Cerebellar nuclear complex (tissue), 1 donor: ENCODE measurements around the gene HUS1.
"Not testable (repeated sequence)": the region's sequence is repeated elsewhere in the genome, so short reads cannot be mapped to it uniquely, and the experiment has no call there.

Experiments
- DNase-seq, 2 experiments: peaks; one replicate each; lab custom pipeline; 2025; lab: John Stamatoyannopoulos, UW

The HUS1 gene

GRCh38 chr7:47979145-47979831 lies at the start of gene HUS1:
Gene HUS1 (minus strand): TSS chr7:47979615. CDS start chr7:47979519, 96 bp downstream.
- peak in 1 of 2 experiments; percentile 1 for DNase-seq

DNA sequence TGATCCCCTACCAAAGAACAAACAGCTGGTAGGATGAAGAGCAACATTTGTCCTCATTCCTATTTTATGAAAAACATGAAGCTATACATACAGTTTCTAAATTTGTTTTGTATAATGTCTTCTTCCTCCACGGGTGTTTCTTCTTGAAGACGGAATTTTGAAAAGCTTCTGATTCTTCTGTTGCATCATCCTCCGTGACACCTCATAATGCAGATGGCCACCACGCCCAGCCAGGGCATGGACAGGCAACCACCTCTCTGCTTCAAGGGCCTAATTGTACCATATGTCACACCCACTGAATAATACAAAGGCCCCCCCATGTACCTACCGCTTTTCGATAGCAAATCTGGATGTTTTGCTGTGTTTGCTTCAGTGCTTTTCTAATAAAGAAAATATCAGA lies 49.5 kb upstream of the HUS1 start, which contains the start of gene SUN3:
Gene SUN3 (minus strand): TSS at position 170 of the 400 bp plus-strand sequence. CDS start 169 bp downstream, at position 1.
- DNase-seq, result no peak

DNA sequence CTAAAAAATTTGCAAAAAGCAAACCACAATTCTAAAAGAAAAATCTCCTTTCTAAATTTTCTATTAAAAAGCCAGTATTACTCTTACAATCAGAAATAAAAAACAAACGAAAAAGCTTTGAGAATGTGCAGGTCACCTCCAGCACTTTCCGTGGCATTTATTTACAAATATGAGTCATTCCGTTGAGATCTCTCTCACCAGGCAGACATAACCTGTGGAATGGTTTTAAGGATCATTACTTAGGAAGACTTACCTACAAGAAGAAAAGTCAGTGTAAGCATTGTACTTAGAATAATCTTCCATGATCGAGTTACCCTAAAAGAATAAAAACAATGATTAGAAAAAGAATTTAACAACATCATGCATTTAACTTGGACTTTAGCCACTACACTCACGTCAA lies 46.2 kb upstream of the HUS1 start:
- no peak for DNase-seq

- DNase-seq, result no peak
Measured at GRCh38 chr7:48017674-48018073, 38.3 kb upstream of the HUS1 start.

GRCh38 chr7:48016641-48017040 lies 37.2 kb upstream of the HUS1 start:
- DNase-seq, result no peak

- DNase-seq, result no peak
Measured at GRCh38 chr7:48011951-48012350, 32.5 kb upstream of the HUS1 start.

GRCh38 chr7:48011323-48011722 lies 31.9 kb upstream of the HUS1 start:
- no peak for DNase-seq

- DNase-seq, result no peak
Measured at GRCh38 chr7:48009954-48010353, 30.5 kb upstream of the HUS1 start.

DNA sequence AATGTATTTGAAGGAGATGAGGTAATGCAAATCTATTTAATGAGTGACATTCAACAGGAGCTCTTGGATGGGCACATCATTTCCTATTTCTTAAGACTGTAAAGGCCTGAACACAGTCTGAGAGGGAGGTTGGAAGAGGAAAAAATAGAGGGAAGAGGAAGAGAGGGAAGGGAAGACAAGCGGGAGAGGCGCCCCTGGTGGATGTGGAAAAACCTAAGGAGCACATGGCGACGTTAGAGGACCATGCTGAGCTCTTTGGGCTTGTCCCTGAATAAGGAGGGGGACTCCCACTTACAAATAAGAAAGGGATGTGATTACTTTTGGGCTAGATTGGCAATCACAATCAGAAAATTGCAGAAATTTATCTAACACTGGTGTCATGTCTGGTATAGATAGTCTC lies 29.8 kb upstream of the HUS1 start:
- DNase-seq, result no peak

DNA sequence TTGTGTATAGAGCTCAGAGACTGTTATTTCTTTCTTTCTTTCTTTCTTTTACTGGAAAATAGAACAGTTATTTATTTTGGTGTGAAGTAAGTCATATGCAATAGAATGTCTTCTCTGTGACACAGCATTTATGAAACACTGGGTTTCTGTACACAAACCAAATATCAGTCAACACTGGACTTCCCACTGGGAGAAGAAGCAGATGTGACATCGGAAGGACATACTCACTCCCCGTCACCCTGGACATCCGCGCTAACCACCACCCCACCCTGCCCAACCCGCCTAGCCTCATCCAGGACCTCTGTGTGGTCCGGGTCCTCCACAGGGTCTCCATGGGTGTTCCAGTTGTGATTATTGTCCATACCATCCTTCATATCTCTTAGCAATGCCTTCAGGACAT lies 27.5 kb upstream of the HUS1 start:
- no peak for DNase-seq

GRCh38 chr7:48004638-48005037 lies 25.2 kb upstream of the HUS1 start:
- no peak for DNase-seq

GRCh38 chr7:48004032-48004431 lies 24.6 kb upstream of the HUS1 start:
- no peak for DNase-seq

GRCh38 chr7:48000164-48000563 lies 20.7 kb upstream of the HUS1 start:
- not testable (repeated sequence) for DNase-seq

DNA sequence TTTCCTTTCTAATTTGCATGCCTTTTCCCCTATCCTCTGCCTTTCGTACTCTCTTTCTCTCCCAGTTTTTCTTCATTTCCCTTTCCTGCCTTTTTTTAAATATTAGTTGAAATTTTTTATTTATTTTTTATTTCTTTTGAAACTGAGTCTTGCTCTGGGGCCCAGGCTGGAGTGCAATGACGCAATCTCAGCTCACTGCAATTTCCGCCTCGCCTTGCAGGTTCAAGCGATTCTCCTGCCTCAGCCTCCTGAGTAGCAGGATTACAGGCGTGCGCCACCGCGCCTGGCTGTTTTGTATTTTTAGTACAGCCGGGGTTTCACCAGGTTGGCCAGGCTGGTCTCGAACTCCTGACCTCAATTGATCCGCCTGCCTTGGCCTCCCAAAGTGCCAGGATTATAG lies 20.0 kb upstream of the HUS1 start:
- DNase-seq, result no peak

GRCh38 chr7:47992446-47992845 lies 13.0 kb upstream of the HUS1 start:
- DNase-seq, result no peak

GRCh38 chr7:47991741-47992311 lies 12.4 kb upstream of the HUS1 start:
- DNase-seq, result no peak

- no peak for DNase-seq
Measured at GRCh38 chr7:47991270-47991669, 11.9 kb upstream of the HUS1 start.

GRCh38 chr7:47990592-47990991 lies 11.2 kb upstream of the HUS1 start:
- no peak for DNase-seq

- DNase-seq, result not testable (repeated sequence)
Measured at GRCh38 chr7:47989607-47990400, 10.4 kb upstream of the HUS1 start.

- DNase-seq, result no peak
Measured at GRCh38 chr7:47988496-47989386, 9.3 kb upstream of the HUS1 start.

- no peak for DNase-seq
Measured at GRCh38 chr7:47982610-47983009, 3.2 kb upstream of the HUS1 start.

DNA sequence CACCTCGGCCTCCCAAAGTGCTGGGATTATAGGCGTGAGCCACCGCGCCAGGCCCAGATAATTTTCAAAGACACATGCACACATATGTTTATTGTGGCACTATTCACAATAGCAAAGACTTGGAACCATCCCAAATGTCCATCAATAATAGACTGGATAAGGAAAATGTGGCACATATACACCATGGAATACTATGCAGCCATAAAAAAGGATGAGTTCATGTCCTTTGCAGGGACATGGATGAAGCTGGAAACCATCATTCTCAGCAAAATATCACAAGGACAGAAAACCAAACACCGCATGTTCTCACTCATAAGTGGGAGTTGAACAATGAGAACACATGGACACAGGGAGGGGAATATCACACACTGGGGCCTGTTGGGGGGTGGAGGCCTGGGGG lies 1.2 kb upstream of the HUS1 start:
- DNase-seq, result not testable (repeated sequence)
